Measurements from ENCODE around the gene ATP5MC2.
"Not testable (repeated sequence)": the region's sequence is repeated elsewhere in the genome, so short reads cannot be mapped to it uniquely, and the experiment has no call there.

The ATP5MC2 gene

GRCh38 chr12:53651737-53652136 lies 24.1 kb downstream of the ATP5MC2 start:
- Histone ChIP-seq H3K27me3 (ENCODE audit: low read length) (no peaks in the 10 kb centered on the region), H3K27ac (ENCODE audit: low read depth, low read length) (no peak overlapping the region), H3K36me3 (ENCODE audit: low read length) (no peaks in the 10 kb centered on the region), H3K9ac (ENCODE audit: low read length) (no peak overlapping the region), H2AFZ (ENCODE audit: low read depth, low read length, severe bottlenecking) (no peak overlapping the region), H3K4me2 (ENCODE audit: low read depth, low read length, poor library complexity, severe bottlenecking) (no peak overlapping the region), H4K20me1 (ENCODE audit: low read depth, low read length) (no peaks in the 10 kb centered on the region), H3K9me3 (ENCODE audit: insufficient read depth, low read length) (no peaks in the 10 kb centered on the region), H3K4me3 (ENCODE audit: insufficient read depth, low read length, poor library complexity, severe bottlenecking) (no peak overlapping the region), H3F3A (ENCODE audit: insufficient read depth) (no peaks in the 10 kb centered on the region), H3K9me2 (replicated peaks; ENCODE audit: insufficient read depth, low read length) (no peaks in the 10 kb centered on the region), H3K79me2 (ENCODE audit: insufficient read depth, low read length) (no peaks in the 10 kb centered on the region)
- TF ChIP-seq EZH2phosphoT487 (conservative IDR thresholded peaks at IDR 0.05; ENCODE audit: low read length) (no peak), CTCF (IDR thresholded peaks at IDR 0.05; ENCODE audit: insufficient read depth, low read length, poor library complexity, severe bottlenecking) (no peak)

- H3K9ac ChIP-seq (ENCODE audit: low read length); H3K79me2 ChIP-seq (ENCODE audit: insufficient read depth, low read length); H2AFZ ChIP-seq (ENCODE audit: low read depth, low read length, severe bottlenecking); H3K4me3 ChIP-seq (ENCODE audit: insufficient read depth, low read length, poor library complexity, severe bottlenecking); H3K9me3 ChIP-seq (ENCODE audit: insufficient read depth, low read length); H3F3A ChIP-seq (ENCODE audit: insufficient read depth); H4K20me1 ChIP-seq (ENCODE audit: low read depth, low read length); H3K27me3 ChIP-seq (ENCODE audit: low read length); H3K36me3 ChIP-seq (ENCODE audit: low read length); H3K4me2 ChIP-seq (ENCODE audit: low read depth, low read length, poor library complexity, severe bottlenecking); H3K9me2 ChIP-seq (replicated peaks; ENCODE audit: insufficient read depth, low read length); H3K27ac ChIP-seq (ENCODE audit: low read depth, low read length): not testable (repeated sequence)
These were observed 29.6 kb downstream of the ATP5MC2 start for GRCh38 chr12:53646300-53646699.

GRCh38 chr12:53645165-53645564 lies 30.7 kb downstream of the ATP5MC2 start:
- Histone ChIP-seq H2AFZ (ENCODE audit: low read depth, low read length, severe bottlenecking) (no peak overlapping the region), H3F3A (ENCODE audit: insufficient read depth) (no peaks in the 10 kb centered on the region), H3K9ac (ENCODE audit: low read length) (no peak overlapping the region), H3K36me3 (ENCODE audit: low read length) (no peaks in the 10 kb centered on the region), H3K9me3 (ENCODE audit: insufficient read depth, low read length) (no peaks in the 10 kb centered on the region), H3K79me2 (ENCODE audit: insufficient read depth, low read length) (no peaks in the 10 kb centered on the region), H3K4me2 (ENCODE audit: low read depth, low read length, poor library complexity, severe bottlenecking) (no peak overlapping the region), H3K4me3 (ENCODE audit: insufficient read depth, low read length, poor library complexity, severe bottlenecking) (no peak overlapping the region), H3K27me3 (ENCODE audit: low read length) (no peaks in the 10 kb centered on the region), H3K27ac (ENCODE audit: low read depth, low read length) (no peak overlapping the region), H3K9me2 (replicated peaks; ENCODE audit: insufficient read depth, low read length) (no peaks in the 10 kb centered on the region), H4K20me1 (ENCODE audit: low read depth, low read length) (no peaks in the 10 kb centered on the region)
- TF ChIP-seq EZH2phosphoT487 (conservative IDR thresholded peaks at IDR 0.05; ENCODE audit: low read length) (no peak), CTCF (IDR thresholded peaks at IDR 0.05; ENCODE audit: insufficient read depth, low read length, poor library complexity, severe bottlenecking) (no peak)

GRCh38 chr12:53644133-53644532 lies 31.8 kb downstream of the ATP5MC2 start:
- no peaks in the 10 kb centered on the region for H4K20me1 ChIP-seq (ENCODE audit: low read depth, low read length)
- no peak for TF ChIP-seq EZH2phosphoT487 (conservative IDR thresholded peaks at IDR 0.05; ENCODE audit: low read length)
- TF ChIP-seq CTCF (IDR thresholded peaks at IDR 0.05; ENCODE audit: insufficient read depth, low read length, poor library complexity, severe bottlenecking): no peak
- H2AFZ ChIP-seq (ENCODE audit: low read depth, low read length, severe bottlenecking): no peak overlapping the region
- H3K36me3 ChIP-seq (ENCODE audit: low read length): no peaks in the 10 kb centered on the region
- no peaks in the 10 kb centered on the region for H3K9me3 ChIP-seq (ENCODE audit: insufficient read depth, low read length)
- no peak overlapping the region for H3K4me2 ChIP-seq (ENCODE audit: low read depth, low read length, poor library complexity, severe bottlenecking)
- H3K9me2 ChIP-seq (replicated peaks; ENCODE audit: insufficient read depth, low read length): no peaks in the 10 kb centered on the region
- H3K9ac ChIP-seq (ENCODE audit: low read length): no peak overlapping the region
- no peaks in the 10 kb centered on the region for H3K27me3 ChIP-seq (ENCODE audit: low read length)
- H3K27ac ChIP-seq (ENCODE audit: low read depth, low read length): no peak overlapping the region
- no peaks in the 10 kb centered on the region for H3K79me2 ChIP-seq (ENCODE audit: insufficient read depth, low read length)
- no peaks in the 10 kb centered on the region for H3F3A ChIP-seq (ENCODE audit: insufficient read depth)
- H3K4me3 ChIP-seq (ENCODE audit: insufficient read depth, low read length, poor library complexity, severe bottlenecking): no peak overlapping the region

All from SU-DHL-6 (cell line).